HepG2 (cell line): ENCODE results near the gene SCGB1C1. TPM values are rescaled to one million over a fixed set of nuclear protein-coding genes. Genes with fewer than 3 reads are reported as not detected.

Experiments used
- FOXP1 ChIP-seq, 2 experiments: fragments of 450-650 bp in 1 of 2; IDR thresholded peaks; 2 replicates each; pipeline ENCODE4 v1.6.1; 2017 to 2018; ENCODE audit warnings: antibody characterized with exemption in 1 of 2
- HOXA3 ChIP-seq: sonication (generic); formaldehyde crosslinking; IDR thresholded peaks from 2 replicates; pipeline ENCODE4 v1.5.0; 2020; ENCODE audit warnings: missing genetic modification reagents
- RXRA ChIP-seq: sonication (generic); formaldehyde crosslinking; IDR thresholded peaks from 2 replicates; pipeline ENCODE4 v1.5.1; 2020; ENCODE audit warnings: missing genetic modification reagents
- ZMAT3 ChIP-seq: sonication (generic); formaldehyde crosslinking; conservative IDR thresholded peaks from 2 replicates; pipeline ENCODE4 v1.7.0; 2021; ENCODE audit warnings: missing genetic modification reagents
- ZNF12 ChIP-seq: sonication (generic); formaldehyde crosslinking; IDR thresholded peaks from 2 replicates; pipeline ENCODE4 v1.5.0; 2020; ENCODE audit warnings: missing genetic modification reagents
- ZNF556 ChIP-seq: sonication (generic); formaldehyde crosslinking; IDR thresholded peaks from 2 replicates; pipeline ENCODE4 v1.4.0; 2020; ENCODE audit warnings: mild to moderate bottlenecking, missing genetic modification reagents, borderline replicate concordance
- ZNF782 ChIP-seq: sonication (generic); formaldehyde crosslinking; IDR thresholded peaks from 2 replicates; pipeline ENCODE4 v1.4.0; 2020; ENCODE audit warnings: missing genetic modification reagents, mild to moderate bottlenecking, borderline replicate concordance
- polyA plus RNA-seq, 8 experiments: library from polyadenylated mRNA; depleted of rRNA in 3 of 8; stranded (reverse) in 7 of 8; unstranded in 1 of 8; fragments of >200 nt; fragmentation: Illumina TruSeq in 4 of 8; extraction: Trizol in 4 of 8; gene quantifications; 2 replicates each; pipeline versions ENCODE4 v1.2.1 to v1.2.3, GENCODE V29; 2011 to 2016; ENCODE audit warnings: low read depth in 4 of 8, missing spikeins in 1 of 8, mixed read lengths in 1 of 8; ENCODE audit not compliant: insufficient read depth in 1 of 8
- total RNA-seq, 5 experiments: library from RNA; depleted of rRNA; stranded (reverse); fragments of >200 nt; fragmentation: Illumina TruSeq; extraction: Trizol; gene quantifications; 2 replicates each; pipeline ENCODE4 v1.2.3, GENCODE V29; 2016; ENCODE audit warnings: low read depth in 1 of 5
- TF ChIP-seq, protein P1 (sequence below): sonication (generic); formaldehyde crosslinking; IDR thresholded peaks from 2 replicates; pipeline ENCODE4 v1.5.1; 2020; ENCODE audit warnings: mild to moderate bottlenecking, missing genetic modification reagents
- TF ChIP-seq, protein P2 (sequence below), 2 experiments: IDR thresholded peaks; 2 replicates each; pipeline ENCODE4 v1.6.1; 2011 to 2012; ENCODE audit warnings: low read length in 2 of 2, borderline replicate concordance in 1 of 2, low read depth in 1 of 2, mild to moderate bottlenecking in 1 of 2, moderate library complexity in 1 of 2
- TF ChIP-seq, protein P3 (sequence below): sonication (generic); formaldehyde crosslinking; IDR thresholded peaks from 2 replicates; pipeline ENCODE4 v1.4.0; 2020; ENCODE audit warnings: missing genetic modification reagents
- TF ChIP-seq, protein P4 (sequence below): conservative IDR thresholded peaks from 2 replicates; pipeline ENCODE4 v1.6.1; 2018; ENCODE audit warnings: missing genetic modification reagents

The SCGB1C1 gene
- total and polyA plus RNA-seq, 2 of the 13 experiments (the other 11 are each of a cell fraction or from before 2014, with no cell fraction given): not detected

DNA sequence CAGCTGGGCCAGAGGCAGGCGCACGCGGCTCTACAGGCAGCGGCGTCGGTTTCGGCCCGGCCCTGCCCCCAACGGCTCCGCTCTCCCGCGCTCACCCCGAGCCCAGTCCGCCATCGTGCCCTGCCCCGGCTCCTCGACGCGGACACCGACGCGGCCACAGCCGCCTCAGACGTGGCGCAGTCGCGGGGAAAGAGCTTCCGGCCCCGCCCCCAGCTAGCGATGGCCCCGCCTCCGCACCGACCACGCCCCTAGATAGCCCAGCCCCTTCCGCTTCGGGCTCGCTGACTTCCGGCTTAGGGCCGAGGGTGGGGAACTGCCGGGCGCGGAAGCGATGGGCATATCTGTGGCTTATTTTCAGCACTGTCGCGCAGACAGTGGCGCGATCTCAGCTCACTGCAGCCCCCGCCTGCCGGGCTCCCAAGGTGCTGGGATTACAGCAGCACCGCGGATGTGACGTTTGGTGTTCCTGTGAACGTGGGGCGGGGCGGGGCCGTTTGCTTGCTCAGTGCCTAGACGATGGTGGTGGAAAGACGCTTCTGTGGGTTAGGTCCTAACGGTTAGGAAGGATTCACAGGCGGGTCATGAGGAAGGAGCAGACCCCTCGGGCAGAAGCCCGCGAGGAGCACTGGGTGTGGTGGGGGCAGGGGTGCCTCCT is 14.5 kb downstream of the SCGB1C1 start, which contains the start of the genes BET1L and RIC8A (continued):
- TF ChIP-seq ZNF782 (CRISPR knock-in tag): peak; percentile 51; the same call in 1 of the 2 replicates
- TF ChIP-seq, protein P1, sequence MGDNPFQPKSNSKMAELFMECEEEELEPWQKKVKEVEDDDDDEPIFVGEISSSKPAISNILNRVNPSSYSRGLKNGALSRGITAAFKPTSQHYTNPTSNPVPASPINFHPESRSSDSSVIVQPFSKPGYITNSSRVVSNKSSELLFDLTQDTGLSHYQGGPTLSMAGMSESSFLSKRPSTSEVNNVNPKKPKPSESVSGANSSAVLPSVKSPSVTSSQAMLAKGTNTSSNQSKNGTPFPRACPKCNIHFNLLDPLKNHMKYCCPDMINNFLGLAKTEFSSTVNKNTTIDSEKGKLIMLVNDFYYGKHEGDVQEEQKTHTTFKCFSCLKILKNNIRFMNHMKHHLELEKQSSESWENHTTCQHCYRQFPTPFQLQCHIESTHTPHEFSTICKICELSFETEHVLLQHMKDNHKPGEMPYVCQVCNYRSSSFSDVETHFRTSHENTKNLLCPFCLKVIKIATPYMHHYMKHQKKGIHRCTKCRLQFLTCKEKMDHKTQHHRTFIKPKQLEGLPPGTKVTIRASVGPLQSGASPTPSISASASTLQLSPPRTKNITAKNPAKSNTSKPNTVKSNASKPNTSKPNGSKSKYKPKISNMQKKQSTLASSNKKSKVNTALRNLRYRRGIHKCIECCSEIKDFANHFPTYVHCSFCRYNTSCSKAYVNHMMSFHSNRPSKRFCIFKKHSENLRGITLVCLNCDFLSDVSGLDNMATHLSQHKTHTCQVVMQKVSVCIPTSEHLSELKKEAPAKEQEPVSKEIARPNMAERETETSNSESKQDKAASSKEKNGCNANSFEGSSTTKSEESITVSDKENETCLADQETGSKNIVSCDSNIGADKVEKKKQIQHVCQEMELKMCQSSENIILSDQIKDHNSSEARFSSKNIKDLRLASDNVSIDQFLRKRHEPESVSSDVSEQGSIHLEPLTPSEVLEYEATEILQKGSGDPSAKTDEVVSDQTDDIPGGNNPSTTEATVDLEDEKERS: no peak
- TF ChIP-seq, protein P2, sequence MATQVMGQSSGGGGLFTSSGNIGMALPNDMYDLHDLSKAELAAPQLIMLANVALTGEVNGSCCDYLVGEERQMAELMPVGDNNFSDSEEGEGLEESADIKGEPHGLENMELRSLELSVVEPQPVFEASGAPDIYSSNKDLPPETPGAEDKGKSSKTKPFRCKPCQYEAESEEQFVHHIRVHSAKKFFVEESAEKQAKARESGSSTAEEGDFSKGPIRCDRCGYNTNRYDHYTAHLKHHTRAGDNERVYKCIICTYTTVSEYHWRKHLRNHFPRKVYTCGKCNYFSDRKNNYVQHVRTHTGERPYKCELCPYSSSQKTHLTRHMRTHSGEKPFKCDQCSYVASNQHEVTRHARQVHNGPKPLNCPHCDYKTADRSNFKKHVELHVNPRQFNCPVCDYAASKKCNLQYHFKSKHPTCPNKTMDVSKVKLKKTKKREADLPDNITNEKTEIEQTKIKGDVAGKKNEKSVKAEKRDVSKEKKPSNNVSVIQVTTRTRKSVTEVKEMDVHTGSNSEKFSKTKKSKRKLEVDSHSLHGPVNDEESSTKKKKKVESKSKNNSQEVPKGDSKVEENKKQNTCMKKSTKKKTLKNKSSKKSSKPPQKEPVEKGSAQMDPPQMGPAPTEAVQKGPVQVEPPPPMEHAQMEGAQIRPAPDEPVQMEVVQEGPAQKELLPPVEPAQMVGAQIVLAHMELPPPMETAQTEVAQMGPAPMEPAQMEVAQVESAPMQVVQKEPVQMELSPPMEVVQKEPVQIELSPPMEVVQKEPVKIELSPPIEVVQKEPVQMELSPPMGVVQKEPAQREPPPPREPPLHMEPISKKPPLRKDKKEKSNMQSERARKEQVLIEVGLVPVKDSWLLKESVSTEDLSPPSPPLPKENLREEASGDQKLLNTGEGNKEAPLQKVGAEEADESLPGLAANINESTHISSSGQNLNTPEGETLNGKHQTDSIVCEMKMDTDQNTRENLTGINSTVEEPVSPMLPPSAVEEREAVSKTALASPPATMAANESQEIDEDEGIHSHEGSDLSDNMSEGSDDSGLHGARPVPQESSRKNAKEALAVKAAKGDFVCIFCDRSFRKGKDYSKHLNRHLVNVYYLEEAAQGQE (IDR thresholded peaks at IDR 0.05; ENCODE audit: borderline replicate concordance in 1 of 2, low read depth in 1 of 2, low read length in 2 of 2): peak in 1 of 2 experiments; percentile 40; a peak in 1 of 4 replicates
- no peak for TF ChIP-seq FOXP1 (IDR thresholded peaks at IDR 0.05)
- no peak for TF ChIP-seq FOXP1 (CRISPR knock-in tag; IDR thresholded peaks at IDR 0.05)
- TF ChIP-seq, protein P3, sequence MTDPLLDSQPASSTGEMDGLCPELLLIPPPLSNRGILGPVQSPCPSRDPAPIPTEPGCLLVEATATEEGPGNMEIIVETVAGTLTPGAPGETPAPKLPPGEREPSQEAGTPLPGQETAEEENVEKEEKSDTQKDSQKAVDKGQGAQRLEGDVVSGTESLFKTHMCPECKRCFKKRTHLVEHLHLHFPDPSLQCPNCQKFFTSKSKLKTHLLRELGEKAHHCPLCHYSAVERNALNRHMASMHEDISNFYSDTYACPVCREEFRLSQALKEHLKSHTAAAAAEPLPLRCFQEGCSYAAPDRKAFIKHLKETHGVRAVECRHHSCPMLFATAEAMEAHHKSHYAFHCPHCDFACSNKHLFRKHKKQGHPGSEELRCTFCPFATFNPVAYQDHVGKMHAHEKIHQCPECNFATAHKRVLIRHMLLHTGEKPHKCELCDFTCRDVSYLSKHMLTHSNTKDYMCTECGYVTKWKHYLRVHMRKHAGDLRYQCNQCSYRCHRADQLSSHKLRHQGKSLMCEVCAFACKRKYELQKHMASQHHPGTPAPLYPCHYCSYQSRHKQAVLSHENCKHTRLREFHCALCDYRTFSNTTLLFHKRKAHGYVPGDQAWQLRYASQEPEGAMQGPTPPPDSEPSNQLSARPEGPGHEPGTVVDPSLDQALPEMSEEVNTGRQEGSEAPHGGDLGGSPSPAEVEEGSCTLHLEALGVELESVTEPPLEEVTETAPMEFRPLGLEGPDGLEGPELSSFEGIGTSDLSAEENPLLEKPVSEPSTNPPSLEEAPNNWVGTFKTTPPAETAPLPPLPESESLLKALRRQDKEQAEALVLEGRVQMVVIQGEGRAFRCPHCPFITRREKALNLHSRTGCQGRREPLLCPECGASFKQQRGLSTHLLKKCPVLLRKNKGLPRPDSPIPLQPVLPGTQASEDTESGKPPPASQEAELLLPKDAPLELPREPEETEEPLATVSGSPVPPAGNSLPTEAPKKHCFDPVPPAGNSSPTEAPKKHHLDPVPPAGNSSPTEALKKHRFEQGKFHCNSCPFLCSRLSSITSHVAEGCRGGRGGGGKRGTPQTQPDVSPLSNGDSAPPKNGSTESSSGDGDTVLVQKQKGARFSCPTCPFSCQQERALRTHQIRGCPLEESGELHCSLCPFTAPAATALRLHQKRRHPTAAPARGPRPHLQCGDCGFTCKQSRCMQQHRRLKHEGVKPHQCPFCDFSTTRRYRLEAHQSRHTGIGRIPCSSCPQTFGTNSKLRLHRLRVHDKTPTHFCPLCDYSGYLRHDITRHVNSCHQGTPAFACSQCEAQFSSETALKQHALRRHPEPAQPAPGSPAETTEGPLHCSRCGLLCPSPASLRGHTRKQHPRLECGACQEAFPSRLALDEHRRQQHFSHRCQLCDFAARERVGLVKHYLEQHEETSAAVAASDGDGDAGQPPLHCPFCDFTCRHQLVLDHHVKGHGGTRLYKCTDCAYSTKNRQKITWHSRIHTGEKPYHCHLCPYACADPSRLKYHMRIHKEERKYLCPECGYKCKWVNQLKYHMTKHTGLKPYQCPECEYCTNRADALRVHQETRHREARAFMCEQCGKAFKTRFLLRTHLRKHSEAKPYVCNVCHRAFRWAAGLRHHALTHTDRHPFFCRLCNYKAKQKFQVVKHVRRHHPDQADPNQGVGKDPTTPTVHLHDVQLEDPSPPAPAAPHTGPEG (CRISPR knock-in tag): no peak; the same call in 1 of the 2 replicates
- peak; percentile 60; the same call in 1 of the 2 replicates for TF ChIP-seq ZMAT3 (CRISPR knock-in tag)
- TF ChIP-seq ZNF556 (CRISPR knock-in tag): peak; percentile 50; the same call in 1 of the 2 replicates
- TF ChIP-seq HOXA3 (CRISPR knock-in tag): peak; percentile 70
- TF ChIP-seq ZNF12 (CRISPR knock-in tag): no peak
- peak; percentile 57; the same call in 1 of the 2 replicates for TF ChIP-seq RXRA (CRISPR knock-in tag)
- TF ChIP-seq, protein P4, sequence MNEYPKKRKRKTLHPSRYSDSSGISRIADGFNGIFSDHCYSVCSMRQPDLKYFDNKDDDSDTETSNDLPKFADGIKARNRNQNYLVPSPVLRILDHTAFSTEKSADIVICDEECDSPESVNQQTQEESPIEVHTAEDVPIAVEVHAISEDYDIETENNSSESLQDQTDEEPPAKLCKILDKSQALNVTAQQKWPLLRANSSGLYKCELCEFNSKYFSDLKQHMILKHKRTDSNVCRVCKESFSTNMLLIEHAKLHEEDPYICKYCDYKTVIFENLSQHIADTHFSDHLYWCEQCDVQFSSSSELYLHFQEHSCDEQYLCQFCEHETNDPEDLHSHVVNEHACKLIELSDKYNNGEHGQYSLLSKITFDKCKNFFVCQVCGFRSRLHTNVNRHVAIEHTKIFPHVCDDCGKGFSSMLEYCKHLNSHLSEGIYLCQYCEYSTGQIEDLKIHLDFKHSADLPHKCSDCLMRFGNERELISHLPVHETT: peak; percentile 77
